ENCODE data around the gene POU6F2. TPM values are rescaled to one million over a fixed set of nuclear protein-coding genes. Genes with fewer than 3 reads are reported as not detected.

POU6F2 gene
- total RNA-seq, 1 donor from 2014 or later, result not detected

DNA sequence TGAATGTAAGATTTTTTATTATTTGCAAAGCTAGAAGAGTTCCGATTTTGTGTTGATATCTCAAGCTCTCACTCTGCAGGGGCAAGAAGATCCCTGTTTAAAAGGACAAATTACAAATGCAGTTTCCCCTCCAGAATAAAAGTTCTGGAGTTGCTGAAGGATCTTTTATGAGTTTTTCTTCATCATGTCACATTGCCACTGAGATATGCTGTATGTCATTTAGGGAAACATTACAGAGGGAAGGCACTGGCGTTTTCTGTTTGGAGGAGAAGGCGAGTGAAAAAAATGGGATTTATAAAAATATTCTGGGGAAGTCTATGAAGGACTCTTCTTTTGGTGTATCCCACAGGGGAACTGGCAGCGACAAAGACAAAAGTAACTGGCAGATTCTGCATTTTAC lies 57.4 kb downstream of the POU6F2 start:
- Histone ChIP-seq H3K9me3 (no peaks in the 10 kb centered on the region), H3K4me3 (no peak overlapping the region), H3K36me3 (no peaks in the 10 kb centered on the region), H3K27me3 (no peaks in the 10 kb centered on the region), H3K27ac (no peak overlapping the region), H3K4me1 (no peaks in the 10 kb centered on the region)
- no peak for TF ChIP-seq CTCF (IDR thresholded peaks at IDR 0.05)
- no peak for DNase-seq (ENCODE audit: low spot score in 2 of 2)
- intact Hi-C loops (cut with DNase I), result no loop called here

DNA sequence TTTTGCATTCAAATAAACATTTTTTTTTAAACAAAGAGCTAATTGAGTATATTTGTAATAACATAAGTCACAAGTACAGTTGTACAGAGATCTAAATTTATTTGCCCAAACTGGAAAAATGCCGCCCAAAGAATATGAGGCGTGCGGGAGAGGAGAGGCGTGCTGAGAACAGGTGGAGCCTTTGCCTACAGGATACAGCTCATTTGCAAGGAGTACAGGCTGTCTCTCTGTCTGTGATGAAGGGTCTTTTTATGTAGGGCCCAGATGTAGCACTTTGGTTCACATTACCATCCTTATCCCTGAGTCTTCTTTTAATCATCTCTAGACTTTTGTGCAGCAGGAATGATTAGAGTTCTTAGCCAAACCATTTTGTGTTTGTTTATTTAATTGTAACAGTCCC lies 58.2 kb downstream of the POU6F2 start:
- no peak for DNase-seq (ENCODE audit: low spot score in 2 of 2)
- no peaks in the 10 kb centered on the region for H3K4me1 ChIP-seq
- intact Hi-C loops (cut with DNase I), result no loop called here
- H3K36me3 ChIP-seq, result no peaks in the 10 kb centered on the region
- H3K27me3 ChIP-seq, result no peaks in the 10 kb centered on the region
- no peak for TF ChIP-seq CTCF (IDR thresholded peaks at IDR 0.05)
- H3K27ac ChIP-seq, result no peak overlapping the region
- no peak overlapping the region for H3K4me3 ChIP-seq
- no peaks in the 10 kb centered on the region for H3K9me3 ChIP-seq

DNA sequence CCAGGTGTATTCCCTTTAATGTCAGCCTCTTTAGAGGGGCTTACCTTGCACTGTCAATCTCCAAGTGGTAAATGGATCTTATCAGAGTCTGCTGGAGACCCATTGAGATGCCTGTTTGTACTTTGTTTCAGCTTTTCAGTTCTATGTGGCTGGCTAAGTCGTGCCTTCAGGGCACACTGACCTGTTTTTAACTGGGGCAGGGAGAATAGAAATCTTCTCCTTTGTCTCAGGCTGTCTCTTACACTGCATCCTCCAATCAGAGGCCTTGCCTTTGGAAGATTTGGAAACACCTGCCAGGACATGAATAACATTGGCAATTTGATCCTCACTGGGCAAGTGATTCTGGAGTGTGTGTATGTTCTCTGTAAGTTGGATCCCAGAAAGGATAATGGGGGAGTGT lies 65.0 kb downstream of the POU6F2 start:
- intact Hi-C loops (cut with DNase I), result no loop called here
- no peak for DNase-seq (ENCODE audit: low spot score in 2 of 2)
- H3K9me3 ChIP-seq, result no peaks in the 10 kb centered on the region
- no peak overlapping the region for H3K27ac ChIP-seq
- no peaks in the 10 kb centered on the region for H3K4me1 ChIP-seq
- no peak overlapping the region for H3K4me3 ChIP-seq
- no peaks in the 10 kb centered on the region for H3K27me3 ChIP-seq
- no peak for TF ChIP-seq CTCF (IDR thresholded peaks at IDR 0.05)
- no peaks in the 10 kb centered on the region for H3K36me3 ChIP-seq

GRCh38 chr7:39043531-39043930 lies 65.8 kb downstream of the POU6F2 start:
- intact Hi-C loops (cut with DNase I), result no loop called here
- no peaks in the 10 kb centered on the region for H3K4me1 ChIP-seq
- no peak for TF ChIP-seq CTCF (IDR thresholded peaks at IDR 0.05)

DNA sequence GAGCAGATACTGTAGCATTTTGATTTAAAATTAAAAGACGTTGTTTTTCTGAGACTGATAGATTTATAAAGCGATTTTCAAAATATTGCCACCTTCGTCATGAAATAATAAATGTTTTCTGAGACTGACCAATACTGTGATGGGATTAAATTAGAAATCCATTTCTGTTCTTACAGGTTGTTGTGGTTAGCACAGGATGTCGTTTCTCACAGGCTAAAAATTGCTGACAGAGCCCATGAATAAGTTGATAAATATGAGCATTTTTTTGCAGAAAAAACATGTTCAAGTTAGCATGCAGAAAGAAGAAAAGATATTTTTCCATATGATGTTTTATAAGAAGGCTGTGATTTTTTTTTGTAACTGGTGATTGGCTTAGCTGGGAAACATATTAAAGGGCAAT lies 66.8 kb downstream of the POU6F2 start:
- H3K4me3 ChIP-seq, result no peak overlapping the region
- H3K4me1 ChIP-seq, result no peaks in the 10 kb centered on the region
- intact Hi-C loops (cut with DNase I), result no loop called here
- H3K9me3 ChIP-seq, result no peaks in the 10 kb centered on the region
- no peaks in the 10 kb centered on the region for H3K27me3 ChIP-seq
- H3K27ac ChIP-seq, result no peak overlapping the region
- DNase-seq (ENCODE audit: low spot score in 2 of 2), result no peak
- H3K36me3 ChIP-seq, result no peaks in the 10 kb centered on the region
- TF ChIP-seq CTCF (IDR thresholded peaks at IDR 0.05), result no peak

More at GRCh38 chr7:39043531-39043930, 65.8 kb downstream of the POU6F2 start:
- no peaks in the 10 kb centered on the region for H3K9me3 ChIP-seq
- H3K4me3 ChIP-seq, result no peak overlapping the region
- no peaks in the 10 kb centered on the region for H3K27me3 ChIP-seq
- H3K36me3 ChIP-seq, result no peaks in the 10 kb centered on the region
- DNase-seq (ENCODE audit: low spot score in 2 of 2), result no peak
- no peak overlapping the region for H3K27ac ChIP-seq

DNA sequence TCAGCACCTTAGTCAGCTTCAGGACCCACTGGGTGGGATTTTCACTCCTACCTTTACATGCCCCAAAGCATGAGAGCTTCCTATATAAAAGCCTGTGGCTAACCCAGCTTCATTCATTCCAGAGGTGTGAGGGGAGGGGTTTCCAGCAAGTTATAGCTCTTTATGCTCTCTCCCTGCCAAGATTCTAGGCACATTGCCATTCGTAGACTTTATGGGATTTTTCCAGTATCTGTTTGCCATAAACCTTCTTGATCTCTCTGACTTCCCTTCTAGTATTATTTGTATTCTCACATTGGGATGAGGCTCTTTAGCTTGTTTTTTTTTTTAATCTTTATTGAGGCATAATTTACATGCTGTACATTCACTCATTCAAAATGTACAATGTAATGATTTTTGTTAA lies 67.5 kb downstream of the POU6F2 start:
- Histone ChIP-seq H3K27ac (no peak overlapping the region), H3K27me3 (no peaks in the 10 kb centered on the region), H3K9me3 (no peaks in the 10 kb centered on the region), H3K4me3 (no peak overlapping the region), H3K36me3 (no peaks in the 10 kb centered on the region), H3K4me1 (no peaks in the 10 kb centered on the region)
- no peak for DNase-seq (ENCODE audit: low spot score in 2 of 2)
- intact Hi-C loops (cut with DNase I), result no loop called here
- no peak for TF ChIP-seq CTCF (IDR thresholded peaks at IDR 0.05)
